Activated CD8-positive, alpha-beta memory T cell treated with anti-CD3 and anti-CD28 coated beads, Interleukin-2, amount 10 ng/mL, durations not matched to agents 7 days and 5 days (primary cell): ENCODE data around the gene OR1Q1. TPM values are rescaled to one million over a fixed set of nuclear protein-coding genes. Genes with fewer than 3 reads are reported as not detected.
A peak's percentile ranks its signal among the peaks of the same experiment; 100 is the strongest.
"Not testable (repeated sequence)": the region's sequence is repeated elsewhere in the genome, so short reads cannot be mapped to it uniquely, and the experiment has no call there.

Experiments used
- ATAC-seq: fragments of 150-1000 bp; cut with Tn5 transposase; one replicate; pipeline ENCODE4 v1.10.0; 2021; ENCODE audit warnings: moderate library complexity
- CTCF ChIA-PET: fragments of 350-600 bp; sonication (Branson Sonifier 250); formaldehyde crosslinking; loops from one replicate; lab custom pipeline; 2021; ENCODE audit warnings: antibody characterized with exemption; lab: Charles Lee
- DNase-seq: peaks from one replicate; pipeline ENCODE4 v3.0.0-alpha.2; 2020
- H3K27ac Mint-ChIP-seq: one replicate; pipeline ENCODE4 v1.8.0; 2021; ENCODE audit warnings: mild to moderate bottlenecking, mixed read lengths
- H3K27me3 Mint-ChIP-seq: one replicate; pipeline ENCODE4 v1.8.0; 2021; ENCODE audit warnings: mixed read lengths
- H3K36me3 Mint-ChIP-seq: one replicate; pipeline ENCODE4 v1.8.0; 2021; ENCODE audit warnings: mild to moderate bottlenecking, mixed read lengths
- H3K4me1 Mint-ChIP-seq: one replicate; pipeline ENCODE4 v1.8.0; 2021; ENCODE audit warnings: mixed read lengths
- H3K4me3 Mint-ChIP-seq: one replicate; pipeline ENCODE4 v1.8.0; 2021; ENCODE audit warnings: mild to moderate bottlenecking, moderate library complexity, mixed read lengths
- H3K9me3 Mint-ChIP-seq: one replicate; pipeline ENCODE4 v1.8.0; 2022; ENCODE audit warnings: low read depth, mixed read lengths
- total RNA-seq, 2 experiments: library from RNA; stranded (reverse); gene quantifications; one replicate each; pipeline ENCODE4 v1.2.3, GENCODE V29; 2021

The OR1Q1 gene, protein sequence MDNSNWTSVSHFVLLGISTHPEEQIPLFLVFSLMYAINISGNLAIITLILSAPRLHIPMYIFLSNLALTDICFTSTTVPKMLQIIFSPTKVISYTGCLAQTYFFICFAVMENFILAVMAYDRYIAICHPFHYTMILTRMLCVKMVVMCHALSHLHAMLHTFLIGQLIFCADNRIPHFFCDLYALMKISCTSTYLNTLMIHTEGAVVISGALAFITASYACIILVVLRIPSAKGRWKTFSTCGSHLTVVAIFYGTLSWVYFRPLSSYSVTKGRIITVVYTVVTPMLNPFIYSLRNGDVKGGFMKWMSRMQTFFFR
- total RNA-seq = under 1 TPM in 1 of 2 experiments, not detected in 1; 0.40 TPM

DNA sequence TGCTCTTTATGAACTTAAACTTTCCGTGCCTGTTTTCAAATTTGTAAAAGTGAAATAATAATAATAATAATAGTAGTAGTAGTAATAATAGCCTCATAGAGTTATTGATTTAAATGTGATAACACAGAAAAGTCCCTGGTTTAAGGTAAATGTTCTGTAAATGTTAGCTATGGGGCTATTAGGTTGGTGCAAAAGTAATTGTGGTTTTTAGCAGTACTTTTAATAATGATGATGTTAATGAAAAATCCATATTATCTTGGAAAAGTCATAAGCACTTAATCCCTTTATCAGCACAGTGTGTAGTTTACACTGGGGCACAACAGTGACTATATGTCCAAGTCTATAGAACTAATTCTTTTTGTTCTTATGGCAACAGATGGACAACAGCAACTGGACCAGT, at the start of gene OR1Q1:
Gene OR1Q1, plus strand, starts transcription at position 377 of the 400 bp plus-strand sequence. Its CDS starts 0 bp downstream, at position 377.
- Mint-ChIP-seq H3K27me3 (peaks cover 2% of the 10 kb centered on the region), H3K4me1 (no peaks in the 10 kb centered on the region), H3K9me3 (no peaks in the 10 kb centered on the region), H3K36me3 (no peaks in the 10 kb centered on the region), H3K4me3 (no peak within 1 kb of the TSS), H3K27ac (no peak within 1 kb of the TSS)
- ATAC-seq (no peak), DNase-seq (no peak)
- CTCF ChIA-PET = no interaction called here

DNA sequence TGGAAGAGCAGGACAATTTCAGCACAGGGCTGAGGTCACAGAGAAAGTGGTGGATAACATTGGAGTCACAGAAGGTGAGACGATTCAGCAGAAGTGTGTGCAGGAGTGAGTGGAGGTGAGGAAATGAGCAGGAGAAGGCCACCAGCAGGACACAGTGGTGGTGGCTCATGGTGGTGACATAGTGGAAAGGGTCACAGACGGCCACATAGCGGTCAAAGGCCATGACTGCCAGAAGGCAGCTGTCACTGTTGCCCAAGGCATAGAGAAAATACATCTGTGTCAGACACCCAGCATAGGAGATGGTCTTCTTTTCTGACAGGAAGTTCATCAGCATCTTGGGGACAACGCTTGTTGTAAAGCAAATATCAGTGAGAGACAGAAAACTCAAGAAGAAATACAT, 46.6 kb upstream of the OR1Q1 start:
- no peaks in the 10 kb centered on the region for H3K9me3 Mint-ChIP-seq
- peaks cover 12% of the 10 kb centered on the region for H3K4me1 Mint-ChIP-seq
- no peaks in the 10 kb centered on the region for H3K36me3 Mint-ChIP-seq
- no peak for DNase-seq
- CTCF ChIA-PET = no interaction called here
- peaks cover 11% of the 10 kb centered on the region for H3K27me3 Mint-ChIP-seq
- no peak for ATAC-seq
- H3K4me3 Mint-ChIP-seq = no peak overlapping the region
- H3K27ac Mint-ChIP-seq = no peak overlapping the region

DNA sequence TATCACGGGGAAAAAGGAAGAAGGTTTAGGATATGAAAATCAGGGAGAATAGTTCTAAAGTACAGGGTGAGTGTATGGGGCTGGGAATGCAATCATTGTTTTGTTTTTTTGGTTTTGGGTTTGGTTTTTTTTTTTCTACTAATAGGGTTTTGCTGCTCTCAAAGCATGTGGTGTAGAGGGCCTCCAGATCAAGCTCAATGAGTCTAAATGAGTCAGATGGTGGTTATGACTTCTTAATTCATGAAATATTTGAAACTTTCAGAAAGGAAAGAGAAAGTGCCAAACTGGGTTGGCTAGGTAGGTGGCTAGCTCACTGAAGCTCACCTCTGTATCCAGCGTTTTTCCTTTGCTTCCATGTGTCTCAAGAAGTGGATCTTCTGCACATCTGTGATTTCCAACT, 42.1 kb upstream of the OR1Q1 start:
- DNase-seq (no peak), ATAC-seq (peak; percentile 55)
- Mint-ChIP-seq H3K36me3 (no peaks in the 10 kb centered on the region), H3K9me3 (peaks cover 2% of the 10 kb centered on the region), H3K27ac (no peak overlapping the region), H3K4me3 (no peak overlapping the region), H3K4me1 (peaks cover 12% of the 10 kb centered on the region), H3K27me3 (peaks cover 14% of the 10 kb centered on the region)
- CTCF ChIA-PET = interaction anchor here (0.9 kb wide), 1 partner anchor 10 kb away, joined by 3 read pairs; no protein-coding TSS in a partner anchor

DNA sequence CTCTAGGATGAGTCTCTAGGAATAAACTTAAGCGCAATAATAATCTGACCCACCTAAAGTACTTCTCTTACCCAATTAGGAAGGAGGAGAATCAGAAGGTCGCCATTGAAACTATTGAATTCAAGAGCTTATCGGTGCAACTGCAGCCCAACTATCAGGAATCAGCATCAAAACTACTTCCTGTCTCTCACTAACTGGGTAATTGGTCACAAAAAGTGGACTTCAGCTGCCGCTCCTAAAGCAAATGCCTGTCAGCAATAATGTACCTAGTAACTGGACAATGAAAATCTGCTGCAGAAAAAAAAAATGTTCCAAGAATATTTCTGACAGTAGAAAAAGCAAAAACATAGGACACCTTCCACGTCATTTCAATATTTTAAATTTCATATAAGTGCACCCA, 34.7 kb upstream of the OR1Q1 start:
- Mint-ChIP-seq H3K4me3 (no peak overlapping the region), H3K27me3 (no peaks in the 10 kb centered on the region), H3K9me3 (peaks cover 2% of the 10 kb centered on the region), H3K4me1 (no peaks in the 10 kb centered on the region), H3K27ac (no peak overlapping the region), H3K36me3 (no peaks in the 10 kb centered on the region)
- no peak for ATAC-seq
- CTCF ChIA-PET = no interaction called here
- DNase-seq = no peak

DNA sequence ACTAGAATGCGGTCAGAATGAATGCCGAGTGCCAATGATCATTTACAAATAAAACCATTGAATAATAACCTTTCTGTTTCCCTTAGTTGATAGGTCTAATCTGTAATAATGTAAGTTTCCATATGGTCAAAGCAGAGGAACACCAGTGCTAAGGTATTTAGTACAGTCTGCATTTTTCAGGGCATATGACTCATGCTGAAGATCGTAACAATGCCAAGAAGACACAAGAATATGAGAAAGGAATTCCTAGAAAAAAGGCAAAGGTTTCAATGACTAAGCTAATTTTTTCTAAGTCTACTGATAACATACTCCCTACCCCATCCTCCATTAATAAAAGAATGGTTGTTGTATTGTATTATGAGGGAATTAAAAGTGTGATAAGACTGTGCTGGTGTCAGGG, 34.2 kb upstream of the OR1Q1 start:
- H3K27me3 Mint-ChIP-seq = no peaks in the 10 kb centered on the region
- H3K9me3 Mint-ChIP-seq = peaks cover 2% of the 10 kb centered on the region
- ATAC-seq (no peak), DNase-seq (no peak)
- CTCF ChIA-PET = no interaction called here
- no peak overlapping the region for H3K27ac Mint-ChIP-seq
- no peaks in the 10 kb centered on the region for H3K36me3 Mint-ChIP-seq
- no peaks in the 10 kb centered on the region for H3K4me1 Mint-ChIP-seq
- H3K4me3 Mint-ChIP-seq = no peak overlapping the region

DNA sequence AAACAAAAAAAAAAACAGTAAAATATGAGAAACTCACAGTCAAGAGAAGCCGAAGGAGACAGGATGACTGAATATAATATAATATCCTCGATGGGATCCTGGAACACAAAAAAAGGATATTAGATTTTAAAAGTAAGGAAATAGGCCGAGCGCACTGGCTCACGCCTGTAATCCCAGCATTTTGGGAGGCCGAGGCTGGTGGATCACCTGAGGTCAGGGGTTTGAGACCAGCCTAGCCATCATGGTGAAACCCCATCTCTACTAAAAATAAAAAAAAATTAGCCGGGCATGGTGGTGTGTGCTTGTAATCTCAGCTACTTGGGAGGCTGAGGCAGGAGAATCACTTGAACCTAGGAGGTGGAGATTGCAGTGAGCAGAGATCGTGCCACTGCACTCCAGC, 31.3 kb upstream of the OR1Q1 start, which contains the start of gene OR1L8:
Gene OR1L8, minus strand, starts transcription at position 101 of the 400 bp plus-strand sequence. CDS start 14,907 bp downstream, outside the sequence.
- ATAC-seq, DNase-seq, H3K4me1 Mint-ChIP-seq, H3K4me3 Mint-ChIP-seq, H3K9me3 Mint-ChIP-seq, H3K36me3 Mint-ChIP-seq, H3K27ac Mint-ChIP-seq, H3K27me3 Mint-ChIP-seq, CTCF ChIA-PET: not testable (repeated sequence)

DNA sequence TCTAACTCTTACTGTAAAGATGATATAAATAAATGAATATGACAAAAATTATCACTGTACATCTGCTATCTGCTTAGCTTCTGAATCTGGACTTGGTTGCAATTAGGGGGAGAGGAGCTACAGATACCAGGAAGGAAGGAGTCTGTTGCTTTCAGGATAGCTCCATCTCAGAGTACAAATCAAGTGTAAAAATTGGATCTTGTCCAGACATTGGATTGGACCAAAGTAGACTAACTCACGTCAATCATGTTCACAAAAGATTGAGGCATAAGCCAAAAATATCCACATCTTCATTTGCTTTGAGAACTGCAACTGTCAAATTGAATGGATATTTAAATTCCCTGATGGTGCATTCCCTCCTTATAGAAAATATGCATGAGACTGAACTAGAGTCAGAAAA, 8.8 kb upstream of the OR1Q1 start:
- Mint-ChIP-seq H3K9me3 (peaks cover 5% of the 10 kb centered on the region), H3K27ac (no peak overlapping the region), H3K36me3 (no peaks in the 10 kb centered on the region), H3K4me3 (no peak overlapping the region), H3K4me1 (no peaks in the 10 kb centered on the region), H3K27me3 (no peaks in the 10 kb centered on the region)
- DNase-seq = no peak
- CTCF ChIA-PET = no interaction called here
- ATAC-seq = no peak

DNA sequence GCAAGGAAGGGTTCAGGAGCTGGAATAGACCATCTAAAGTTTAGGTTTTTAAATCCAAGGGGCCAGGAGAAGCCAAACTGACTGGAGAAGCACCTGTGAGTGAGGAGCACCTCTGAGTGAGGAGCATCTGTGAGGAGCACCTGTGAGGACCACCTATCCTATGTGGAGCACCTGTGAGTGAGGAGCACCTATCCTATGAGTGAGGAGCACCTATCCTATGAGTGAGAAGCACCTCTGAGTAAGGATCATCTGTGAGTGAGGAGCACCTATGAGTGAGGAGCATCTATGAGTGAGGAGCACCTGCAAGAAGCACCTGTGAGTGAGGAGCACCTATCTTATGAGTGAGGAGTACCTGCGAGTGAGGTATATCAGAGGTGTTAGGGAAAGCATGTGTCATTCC, 8.0 kb upstream of the OR1Q1 start:
- ATAC-seq = no peak
- no peaks in the 10 kb centered on the region for H3K4me1 Mint-ChIP-seq
- H3K27ac Mint-ChIP-seq = no peak overlapping the region
- CTCF ChIA-PET = no interaction called here
- no peaks in the 10 kb centered on the region for H3K36me3 Mint-ChIP-seq
- DNase-seq = no peak
- no peak overlapping the region for H3K4me3 Mint-ChIP-seq
- peaks cover 2% of the 10 kb centered on the region for H3K27me3 Mint-ChIP-seq
- H3K9me3 Mint-ChIP-seq = peaks cover 3% of the 10 kb centered on the region

DNA sequence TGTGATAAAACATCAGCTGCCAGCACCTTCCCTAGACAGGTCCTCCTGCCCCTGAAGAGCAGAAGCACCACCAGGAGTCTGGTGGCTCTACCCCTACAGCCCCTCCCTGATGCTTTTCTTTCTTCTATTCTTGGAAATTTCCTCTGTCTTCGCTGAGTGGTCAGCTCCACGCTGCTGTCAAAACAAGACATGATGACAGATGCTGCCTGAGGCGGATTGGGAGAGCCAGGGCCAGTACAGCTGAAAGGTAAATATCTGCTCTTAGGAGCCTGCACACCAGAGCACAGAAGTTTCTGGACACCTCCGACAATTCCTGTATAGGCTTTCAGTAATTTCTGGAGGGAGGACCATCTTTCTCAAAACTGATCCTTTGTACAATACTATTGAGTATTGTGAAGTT, 4.7 kb upstream of the OR1Q1 start:
- CTCF ChIA-PET = no interaction called here
- Mint-ChIP-seq H3K4me1 (no peaks in the 10 kb centered on the region), H3K36me3 (no peaks in the 10 kb centered on the region), H3K27me3 (peaks cover 2% of the 10 kb centered on the region), H3K27ac (no peak overlapping the region), H3K9me3 (no peaks in the 10 kb centered on the region), H3K4me3 (no peak overlapping the region)
- ATAC-seq (no peak), DNase-seq (no peak)

DNA sequence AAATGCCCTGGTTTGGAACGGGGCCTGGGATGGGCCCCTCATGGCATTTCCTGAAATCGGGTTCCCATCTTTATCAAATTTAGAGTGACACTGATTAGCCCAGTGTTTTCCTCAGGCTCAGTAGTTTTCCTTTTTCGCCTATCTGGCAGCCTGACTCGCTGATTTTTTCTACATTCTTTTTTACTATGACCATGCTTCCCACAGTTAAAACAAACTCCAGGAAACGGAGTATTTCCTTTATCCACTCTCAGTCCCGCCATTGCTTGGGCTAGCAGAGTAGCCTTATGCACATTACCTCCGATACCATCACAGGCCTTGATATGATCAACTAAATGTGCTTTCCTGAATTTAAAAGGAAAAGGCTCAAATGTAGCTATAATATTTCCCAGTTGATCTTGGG, 5.5 kb downstream of the OR1Q1 start:
- CTCF ChIA-PET = no interaction called here
- DNase-seq (no peak), ATAC-seq (no peak)
- H3K4me1 Mint-ChIP-seq = no peaks in the 10 kb centered on the region
- no peaks in the 10 kb centered on the region for H3K36me3 Mint-ChIP-seq
- no peak overlapping the region for H3K27ac Mint-ChIP-seq
- H3K27me3 Mint-ChIP-seq = no peaks in the 10 kb centered on the region
- no peak overlapping the region for H3K4me3 Mint-ChIP-seq
- no peaks in the 10 kb centered on the region for H3K9me3 Mint-ChIP-seq

DNA sequence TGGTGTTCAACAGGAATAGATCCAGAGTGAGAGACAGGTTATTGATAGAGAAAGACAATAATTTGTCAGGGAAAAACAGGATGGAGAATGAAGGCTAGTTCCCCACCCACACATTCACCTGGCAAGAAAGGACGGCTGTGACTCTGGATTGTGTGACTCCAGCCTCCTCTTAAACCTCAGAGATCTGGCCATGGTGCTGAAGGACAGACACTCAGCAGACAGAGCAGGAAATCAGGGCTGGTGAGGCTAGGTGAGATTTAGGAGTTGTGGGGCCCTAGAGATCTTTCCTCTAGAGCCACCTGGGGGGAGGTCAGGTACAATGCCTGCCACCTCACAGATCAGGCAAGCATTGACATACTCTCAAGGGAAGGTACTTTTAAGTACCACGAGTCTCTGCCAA, 27.7 kb downstream of the OR1Q1 start:
- H3K36me3 Mint-ChIP-seq = no peaks in the 10 kb centered on the region
- ATAC-seq = no peak
- H3K4me1 Mint-ChIP-seq = no peaks in the 10 kb centered on the region
- no peaks in the 10 kb centered on the region for H3K9me3 Mint-ChIP-seq
- peaks cover 5% of the 10 kb centered on the region for H3K27me3 Mint-ChIP-seq
- CTCF ChIA-PET = no interaction called here
- no peak overlapping the region for H3K4me3 Mint-ChIP-seq
- DNase-seq = no peak
- no peak overlapping the region for H3K27ac Mint-ChIP-seq

DNA sequence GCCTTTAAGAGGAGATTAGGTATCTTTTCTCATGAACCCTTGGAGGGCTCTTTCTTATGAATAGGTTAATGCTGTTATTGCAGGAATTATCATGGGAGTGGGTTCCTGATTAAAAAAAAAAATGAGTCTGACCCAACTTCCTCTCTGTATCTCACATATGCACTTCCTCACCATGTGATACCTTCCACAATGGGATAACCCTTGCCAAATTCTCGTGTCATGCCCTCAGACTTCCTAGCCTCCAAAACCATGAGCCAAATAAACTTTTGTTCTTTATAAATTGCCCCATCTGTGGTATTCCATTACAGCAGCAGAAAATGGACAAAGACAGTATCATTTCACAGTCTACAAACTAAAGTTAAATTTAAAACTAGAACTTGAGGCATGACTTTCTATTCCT, 41.8 kb downstream of the OR1Q1 start:
- H3K27me3 Mint-ChIP-seq = peaks cover 2% of the 10 kb centered on the region
- no peaks in the 10 kb centered on the region for H3K36me3 Mint-ChIP-seq
- CTCF ChIA-PET = no interaction called here
- no peaks in the 10 kb centered on the region for H3K4me1 Mint-ChIP-seq
- H3K9me3 Mint-ChIP-seq = no peaks in the 10 kb centered on the region
- no peak for DNase-seq
- H3K27ac Mint-ChIP-seq = no peak overlapping the region
- ATAC-seq = no peak
- no peak overlapping the region for H3K4me3 Mint-ChIP-seq

DNA sequence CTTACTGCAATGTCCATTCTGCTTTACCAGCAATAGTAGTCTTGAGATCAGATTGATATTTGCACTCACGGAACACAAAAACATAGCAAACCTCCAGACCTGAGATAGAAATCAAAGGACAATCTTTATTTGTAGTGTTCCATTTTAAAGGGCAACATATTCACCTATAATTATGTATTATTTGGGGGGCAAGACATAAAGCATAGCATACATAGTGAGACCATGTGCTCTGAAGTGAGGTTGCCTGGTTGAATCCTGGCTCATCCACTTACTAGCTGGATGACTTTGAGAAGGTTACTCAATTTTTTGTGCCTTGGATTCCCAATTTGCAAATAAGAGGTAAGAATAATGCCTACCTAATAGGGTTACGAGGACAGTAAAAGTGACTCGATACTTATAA, 43.0 kb downstream of the OR1Q1 start, which contains the start of gene OR1B1:
Gene OR1B1, minus strand, starts transcription at position 101 of the 400 bp plus-strand sequence.
- no peak within 1 kb of the TSS for H3K4me3 Mint-ChIP-seq
- H3K27me3 Mint-ChIP-seq = peaks cover 2% of the 10 kb centered on the region
- CTCF ChIA-PET = no interaction called here
- H3K9me3 Mint-ChIP-seq = no peaks in the 10 kb centered on the region
- H3K4me1 Mint-ChIP-seq = no peaks in the 10 kb centered on the region
- DNase-seq (no peak), ATAC-seq (no peak)
- H3K27ac Mint-ChIP-seq = no peak within 1 kb of the TSS
- H3K36me3 Mint-ChIP-seq = no peaks in the 10 kb centered on the region

DNA sequence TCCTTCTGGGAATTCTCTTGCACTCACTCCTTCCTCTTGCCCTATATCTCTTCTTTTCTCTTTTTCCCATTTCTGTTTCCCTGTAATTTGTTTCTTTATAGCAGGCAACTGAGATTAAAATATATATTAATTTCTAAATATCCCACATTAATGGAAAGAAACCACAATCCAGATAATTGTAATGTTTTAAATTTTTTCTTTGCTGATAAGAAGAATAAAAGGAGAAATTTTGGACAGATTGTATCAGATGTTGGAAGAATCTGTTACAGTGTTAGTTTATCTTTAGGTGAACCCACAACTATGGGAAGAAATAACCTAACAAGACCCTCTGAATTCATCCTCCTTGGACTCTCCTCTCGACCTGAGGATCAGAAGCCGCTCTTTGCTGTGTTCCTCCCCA, 46.9 kb downstream of the OR1Q1 start, which contains the start of gene OR1L1:
Gene OR1L1, plus strand, starts transcription at position 301 of the 400 bp plus-strand sequence. Its CDS starts 0 bp downstream, at position 301.
- Mint-ChIP-seq H3K27me3 (peaks cover 8% of the 10 kb centered on the region), H3K4me1 (no peaks in the 10 kb centered on the region), H3K4me3 (no peak within 1 kb of the TSS), H3K27ac (no peak within 1 kb of the TSS), H3K9me3 (peaks cover under 1% of the 10 kb centered on the region), H3K36me3 (no peaks in the 10 kb centered on the region)
- CTCF ChIA-PET = no interaction called here
- DNase-seq (no peak), ATAC-seq (no peak)
